ENCODE measurements around the gene CLIP1.
"Not testable (repeated sequence)": the region's sequence is repeated elsewhere in the genome, so short reads cannot be mapped to it uniquely, and the experiment has no call there.

DNA sequence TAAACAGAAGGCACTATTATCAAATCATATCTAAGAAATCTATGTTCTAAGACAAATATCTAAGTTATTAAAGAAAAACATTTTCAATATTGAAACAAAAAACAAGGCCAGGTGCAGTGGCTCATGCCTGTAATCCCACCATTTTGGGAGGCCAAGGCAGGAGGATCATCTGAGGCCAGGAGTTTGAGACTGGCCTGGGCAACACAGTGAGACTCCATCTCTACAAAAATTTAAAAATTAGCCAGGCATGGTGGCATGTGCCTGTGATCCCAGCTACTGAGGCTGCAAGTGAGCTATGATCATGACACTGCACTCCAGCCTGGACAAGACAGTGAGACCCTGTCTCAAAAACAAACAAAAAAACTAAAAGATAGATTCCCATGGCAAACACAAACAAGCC is 54.8 kb downstream of the CLIP1 start:
- TF ChIP-seq, protein P1, sequence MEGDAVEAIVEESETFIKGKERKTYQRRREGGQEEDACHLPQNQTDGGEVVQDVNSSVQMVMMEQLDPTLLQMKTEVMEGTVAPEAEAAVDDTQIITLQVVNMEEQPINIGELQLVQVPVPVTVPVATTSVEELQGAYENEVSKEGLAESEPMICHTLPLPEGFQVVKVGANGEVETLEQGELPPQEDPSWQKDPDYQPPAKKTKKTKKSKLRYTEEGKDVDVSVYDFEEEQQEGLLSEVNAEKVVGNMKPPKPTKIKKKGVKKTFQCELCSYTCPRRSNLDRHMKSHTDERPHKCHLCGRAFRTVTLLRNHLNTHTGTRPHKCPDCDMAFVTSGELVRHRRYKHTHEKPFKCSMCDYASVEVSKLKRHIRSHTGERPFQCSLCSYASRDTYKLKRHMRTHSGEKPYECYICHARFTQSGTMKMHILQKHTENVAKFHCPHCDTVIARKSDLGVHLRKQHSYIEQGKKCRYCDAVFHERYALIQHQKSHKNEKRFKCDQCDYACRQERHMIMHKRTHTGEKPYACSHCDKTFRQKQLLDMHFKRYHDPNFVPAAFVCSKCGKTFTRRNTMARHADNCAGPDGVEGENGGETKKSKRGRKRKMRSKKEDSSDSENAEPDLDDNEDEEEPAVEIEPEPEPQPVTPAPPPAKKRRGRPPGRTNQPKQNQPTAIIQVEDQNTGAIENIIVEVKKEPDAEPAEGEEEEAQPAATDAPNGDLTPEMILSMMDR (IDR thresholded peaks at IDR 0.05), result not testable (repeated sequence)
- not testable (repeated sequence) for TF ChIP-seq POLR2A (IDR thresholded peaks at IDR 0.05)

All from Peyer's patch (tissue), 4 donors.